DND-41 (cell line): ENCODE measurements around the gene GPR52.

Source experiments
- EZH2 ChIP-seq: IDR thresholded peaks from 3 replicates; pipeline ENCODE4 v1.6.1; 2012; ENCODE audit warnings: borderline replicate concordance, low read depth, mild to moderate bottlenecking, moderate library complexity, low read length, inconsistent platforms; ENCODE audit not compliant: severe bottlenecking
- TF ChIP-seq, protein P1 (sequence below): IDR thresholded peaks from 2 replicates; pipeline ENCODE4 v1.5.1; 2012; ENCODE audit warnings: borderline replicate concordance, low read length, moderate library complexity, mild to moderate bottlenecking; ENCODE audit not compliant: poor library complexity, severe bottlenecking; ENCODE audit errors: extremely low read depth

DNA sequence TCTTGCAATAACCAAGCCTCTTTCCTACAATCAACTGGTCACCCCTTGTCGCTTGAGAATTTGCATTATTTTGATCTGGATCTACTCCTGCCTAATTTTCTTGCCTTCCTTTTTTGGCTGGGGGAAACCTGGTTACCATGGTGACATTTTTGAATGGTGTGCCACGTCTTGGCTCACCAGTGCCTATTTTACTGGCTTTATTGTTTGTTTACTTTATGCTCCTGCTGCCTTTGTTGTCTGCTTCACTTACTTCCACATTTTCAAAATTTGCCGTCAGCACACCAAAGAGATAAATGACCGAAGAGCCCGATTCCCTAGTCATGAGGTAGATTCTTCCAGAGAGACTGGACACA, 743 bp downstream of the GPR52 start:
- TF ChIP-seq, protein P1, sequence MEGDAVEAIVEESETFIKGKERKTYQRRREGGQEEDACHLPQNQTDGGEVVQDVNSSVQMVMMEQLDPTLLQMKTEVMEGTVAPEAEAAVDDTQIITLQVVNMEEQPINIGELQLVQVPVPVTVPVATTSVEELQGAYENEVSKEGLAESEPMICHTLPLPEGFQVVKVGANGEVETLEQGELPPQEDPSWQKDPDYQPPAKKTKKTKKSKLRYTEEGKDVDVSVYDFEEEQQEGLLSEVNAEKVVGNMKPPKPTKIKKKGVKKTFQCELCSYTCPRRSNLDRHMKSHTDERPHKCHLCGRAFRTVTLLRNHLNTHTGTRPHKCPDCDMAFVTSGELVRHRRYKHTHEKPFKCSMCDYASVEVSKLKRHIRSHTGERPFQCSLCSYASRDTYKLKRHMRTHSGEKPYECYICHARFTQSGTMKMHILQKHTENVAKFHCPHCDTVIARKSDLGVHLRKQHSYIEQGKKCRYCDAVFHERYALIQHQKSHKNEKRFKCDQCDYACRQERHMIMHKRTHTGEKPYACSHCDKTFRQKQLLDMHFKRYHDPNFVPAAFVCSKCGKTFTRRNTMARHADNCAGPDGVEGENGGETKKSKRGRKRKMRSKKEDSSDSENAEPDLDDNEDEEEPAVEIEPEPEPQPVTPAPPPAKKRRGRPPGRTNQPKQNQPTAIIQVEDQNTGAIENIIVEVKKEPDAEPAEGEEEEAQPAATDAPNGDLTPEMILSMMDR = no peak
- no peak for TF ChIP-seq EZH2
